Upper lobe of left lung (tissue), 6 donors: ENCODE data around the gene CDCA4. TPM values are rescaled to one million over a fixed set of nuclear protein-coding genes. Genes with fewer than 3 reads are reported as not detected.

ENCODE experiments used
- ATAC-seq, 2 donors: fragments of 200-7000 bp; cut with Tn5 transposase; one replicate each; pipeline ENCODE4 v1.9.1; 2022; ENCODE audit warnings: mild to moderate bottlenecking in 2 of 2, moderate library complexity in 2 of 2; ENCODE audit not compliant: low FRiP score in 2 of 2
- DNase-seq, 2 donors: peaks; one replicate each; pipeline ENCODE4 v3.0.0-alpha.2; 2019 to 2020
- H3K27ac ChIP-seq, 4 donors: fragments of 200-600 bp; sonication (generic); one replicate each; pipeline ENCODE4 v1.5.1; 2016 to 2019
- H3K27me3 ChIP-seq, 4 donors: fragments of 200-600 bp; sonication (generic); one replicate each; pipeline ENCODE4 v1.5.1; 2017 to 2019
- H3K36me3 ChIP-seq, 4 donors: fragments of 200-600 bp; sonication (generic); one replicate each; pipeline ENCODE4 v1.5.1; 2016 to 2019
- H3K4me1 ChIP-seq, 4 donors: fragments of 200-600 bp; sonication (generic); one replicate each; pipeline ENCODE4 v1.5.1; 2018 to 2019
- H3K4me3 ChIP-seq, 4 donors: fragments of 200-600 bp; sonication (generic); one replicate each; pipeline ENCODE4 v1.5.1; 2017 to 2019; ENCODE audit warnings: mild to moderate bottlenecking in 2 of 4, moderate library complexity in 1 of 4
- H3K9me3 ChIP-seq, 4 donors: fragments of 200-600 bp; sonication (generic); one replicate each; pipeline ENCODE4 v1.5.1; 2018 to 2019
- EP300 ChIP-seq, 4 donors: sonication (generic); formaldehyde crosslinking; IDR thresholded peaks; one replicate each; pipeline ENCODE4 v1.5.1; 2017; ENCODE audit warnings: antibody characterized with exemption in 4 of 4, control low read depth in 2 of 4
- POLR2A ChIP-seq, 4 donors: fragments of 450-650 bp; IDR thresholded peaks; one replicate each; pipeline ENCODE4 v1.5.1; 2016 to 2017; ENCODE audit warnings: antibody characterized with exemption in 4 of 4, mild to moderate bottlenecking in 2 of 4
- POLR2AphosphoS5 ChIP-seq, 2 donors: sonication (generic); formaldehyde crosslinking; IDR thresholded peaks; one replicate each; pipeline ENCODE4 v1.5.1; 2017; ENCODE audit warnings: antibody characterized with exemption in 2 of 2
- WGBS, 2 donors: methylation state at CpG; one replicate each; pipeline ENCODE4 v1.1.5; 2017 to 2018; 5-methylcytosine and 5-hydroxymethylcytosine counted together
- total RNA-seq, 6 donors: library from RNA; depleted of rRNA in 4 of 6; stranded (reverse); fragments of >200 nt in 4 of 6; gene quantifications; one replicate each; pipeline versions ENCODE4 v1.1.0 to v1.2.1, GENCODE V29; 2016 to 2021
- TF ChIP-seq, protein P1 (sequence below), 6 experiments: fragments of 450-650 bp in 4 of 6; fragments of 200-600 bp in 2 of 6; sonication (generic) in 2 of 6; IDR thresholded peaks; one replicate each; pipeline ENCODE4 v1.5.1; 2016 to 2019; ENCODE audit warnings: antibody characterized with exemption in 6 of 6
- donor health status: DM: no; HTN: no; CAD: no; lungs with moderate emphysema.
- donor health status: DM: no; HTN: yes; CAD: no; lungs with severe emphysema.

CDCA4 gene
- total RNA-seq, 6 donors from 2014 or later = 0.89 to 10.3 (median 6.6) TPM

DNA sequence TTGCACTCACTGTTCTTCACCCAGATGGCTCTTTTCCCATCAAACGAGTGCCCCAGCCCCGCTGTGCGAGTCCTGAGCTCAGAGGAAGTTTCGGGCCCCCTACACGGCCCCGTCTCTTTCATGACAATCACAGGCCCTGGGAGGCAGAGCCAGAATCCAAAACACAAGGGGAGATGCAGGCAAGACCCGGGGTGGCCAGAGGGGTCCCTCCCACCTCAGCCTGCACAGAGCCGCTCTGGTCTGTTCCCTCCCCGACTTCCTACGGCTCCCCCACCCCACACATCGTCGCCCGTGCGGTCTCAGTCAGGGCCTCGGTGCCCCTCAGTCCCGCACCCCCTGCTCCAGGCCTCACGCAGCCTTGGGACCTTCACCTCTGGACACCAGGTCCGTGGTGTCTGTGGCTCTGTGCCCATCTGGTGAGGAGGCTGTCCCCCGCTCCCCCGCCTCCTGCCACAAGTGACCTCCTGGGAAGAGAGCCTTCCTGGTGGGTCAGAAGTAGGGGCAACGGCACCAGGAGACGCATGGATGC is 35.5 kb upstream of the CDCA4 start:
- no peak for TF ChIP-seq POLR2A (IDR thresholded peaks at IDR 0.05)
- DNase-seq = peak in 1 of 2 donors; percentile 73

DNA sequence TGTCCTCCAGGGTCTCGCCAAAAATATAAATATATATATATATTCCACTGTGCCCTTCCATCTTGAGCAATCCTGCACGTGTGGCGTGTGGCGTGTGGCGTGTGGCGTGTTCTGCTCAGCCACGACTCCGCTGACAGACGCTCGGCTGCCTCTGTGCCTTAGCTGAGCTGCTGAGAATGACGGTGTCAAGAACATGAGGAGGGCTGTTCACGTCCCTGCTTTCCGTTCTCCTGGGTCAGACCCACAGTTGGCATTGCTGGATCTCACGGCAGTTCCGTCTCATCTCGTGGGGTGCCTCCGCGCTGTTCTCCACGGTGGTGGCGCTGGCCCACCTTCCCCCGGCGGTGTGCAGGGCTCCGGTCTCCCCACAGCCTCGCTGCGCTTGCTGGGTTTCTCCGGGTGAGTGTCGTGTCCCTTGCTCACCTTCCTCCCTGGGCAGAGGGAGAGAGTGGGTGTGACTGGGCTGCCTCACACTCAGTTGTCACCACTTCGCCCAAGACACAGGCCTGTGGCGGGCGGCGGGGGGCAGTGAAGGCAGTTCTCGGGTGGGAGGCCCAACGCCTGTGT is 34.9 kb upstream of the CDCA4 start:
- no peak for ATAC-seq
- TF ChIP-seq, protein P1, sequence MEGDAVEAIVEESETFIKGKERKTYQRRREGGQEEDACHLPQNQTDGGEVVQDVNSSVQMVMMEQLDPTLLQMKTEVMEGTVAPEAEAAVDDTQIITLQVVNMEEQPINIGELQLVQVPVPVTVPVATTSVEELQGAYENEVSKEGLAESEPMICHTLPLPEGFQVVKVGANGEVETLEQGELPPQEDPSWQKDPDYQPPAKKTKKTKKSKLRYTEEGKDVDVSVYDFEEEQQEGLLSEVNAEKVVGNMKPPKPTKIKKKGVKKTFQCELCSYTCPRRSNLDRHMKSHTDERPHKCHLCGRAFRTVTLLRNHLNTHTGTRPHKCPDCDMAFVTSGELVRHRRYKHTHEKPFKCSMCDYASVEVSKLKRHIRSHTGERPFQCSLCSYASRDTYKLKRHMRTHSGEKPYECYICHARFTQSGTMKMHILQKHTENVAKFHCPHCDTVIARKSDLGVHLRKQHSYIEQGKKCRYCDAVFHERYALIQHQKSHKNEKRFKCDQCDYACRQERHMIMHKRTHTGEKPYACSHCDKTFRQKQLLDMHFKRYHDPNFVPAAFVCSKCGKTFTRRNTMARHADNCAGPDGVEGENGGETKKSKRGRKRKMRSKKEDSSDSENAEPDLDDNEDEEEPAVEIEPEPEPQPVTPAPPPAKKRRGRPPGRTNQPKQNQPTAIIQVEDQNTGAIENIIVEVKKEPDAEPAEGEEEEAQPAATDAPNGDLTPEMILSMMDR (IDR thresholded peaks at IDR 0.05) = no peak
- no peak for TF ChIP-seq POLR2A (IDR thresholded peaks at IDR 0.05)
- TF ChIP-seq POLR2AphosphoS5 (IDR thresholded peaks at IDR 0.05) = no peak
- TF ChIP-seq EP300 (IDR thresholded peaks at IDR 0.05) = no peak

More for the DNA sequence above, 35.5 kb upstream of the CDCA4 start:
- no peaks in the 10 kb centered on the region for H3K27me3 ChIP-seq
- WGBS, 2 donors = 82 to 94% methylated on average over 18 to 22 of the region's 22 CpGs
- no peak overlapping the region for H3K4me3 ChIP-seq
- H3K36me3 ChIP-seq = peaks cover 0 to 12% (median 4%) of the 10 kb centered on the region in 4 donors
- no peak for ATAC-seq
- no peak overlapping the region for H3K27ac ChIP-seq
- no peaks in the 10 kb centered on the region for H3K9me3 ChIP-seq
- peaks cover 27 to 32% (median 31%) of the 10 kb centered on the region in 4 donors for H3K4me1 ChIP-seq

DNA sequence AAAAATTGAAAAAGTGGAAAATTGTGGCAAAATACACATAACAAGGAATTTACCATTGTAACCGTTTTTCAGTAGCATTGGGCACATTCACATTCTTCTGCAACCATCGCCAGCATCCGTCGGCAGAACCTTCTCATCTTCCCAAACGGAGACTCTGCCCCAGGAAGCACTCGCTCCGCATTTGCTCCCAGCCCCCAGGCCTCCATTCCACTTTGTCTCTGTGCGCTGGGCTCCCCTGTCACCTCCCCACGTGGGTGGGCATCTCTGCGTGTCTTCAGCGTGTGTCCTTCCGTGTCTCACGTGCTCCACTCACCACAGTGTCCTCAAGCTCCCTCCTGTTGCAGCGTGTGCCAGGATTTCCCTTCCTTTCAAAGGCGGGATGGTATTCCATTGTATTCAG is 34.5 kb upstream of the CDCA4 start:
- no peak for DNase-seq
- Histone ChIP-seq H3K27ac (no peak overlapping the region), H3K9me3 (no peaks in the 10 kb centered on the region), H3K36me3 (peaks cover 0 to 19% (median 7%) of the 10 kb centered on the region in 4 donors), H3K4me1 (peaks cover 16 to 29% (median 24%) of the 10 kb centered on the region in 4 donors), H3K27me3 (no peaks in the 10 kb centered on the region), H3K4me3 (no peak overlapping the region)
- no peak for ATAC-seq
- WGBS, 2 donors = 76 to 87% methylated on average over 15 of the region's 15 CpGs
- TF ChIP-seq, protein P1 (IDR thresholded peaks at IDR 0.05) = no peak
- TF ChIP-seq POLR2AphosphoS5 (IDR thresholded peaks at IDR 0.05) = no peak
- TF ChIP-seq EP300 (IDR thresholded peaks at IDR 0.05) = no peak
- no peak for TF ChIP-seq POLR2A (IDR thresholded peaks at IDR 0.05)

More for the DNA sequence above, 34.9 kb upstream of the CDCA4 start:
- 87 to 92% methylated on average over 29 to 33 of the region's 33 CpGs for WGBS, 2 donors
- H3K4me1 ChIP-seq = peaks cover 21 to 29% (median 26%) of the 10 kb centered on the region in 4 donors
- no peaks in the 10 kb centered on the region for H3K27me3 ChIP-seq
- H3K9me3 ChIP-seq = no peaks in the 10 kb centered on the region
- DNase-seq = peak in 1 of 2 donors; percentile 70
- H3K4me3 ChIP-seq = no peak overlapping the region
- no peak overlapping the region for H3K27ac ChIP-seq
- peaks cover 0 to 14% (median 6%) of the 10 kb centered on the region in 4 donors for H3K36me3 ChIP-seq

DNA sequence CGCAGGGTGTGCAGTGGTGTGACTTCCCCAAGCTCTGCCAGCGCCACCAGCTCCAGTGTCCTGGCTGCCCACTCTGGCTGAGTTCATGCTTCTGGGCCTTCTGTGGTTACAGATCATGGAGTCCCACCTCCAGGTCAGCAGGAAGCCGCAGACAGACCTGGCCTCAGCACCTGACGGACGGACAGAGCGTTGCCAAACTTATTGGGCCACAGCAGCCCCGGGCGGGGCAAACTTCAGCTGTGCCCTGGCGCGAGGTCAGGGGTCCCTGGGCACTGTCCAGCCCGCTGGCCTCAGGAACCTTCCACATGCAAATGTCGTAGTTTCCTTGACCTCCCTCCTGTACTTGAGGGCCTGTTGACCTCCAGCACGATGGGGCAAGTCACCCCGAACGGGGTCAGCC is 33.1 kb upstream of the CDCA4 start:
- DNase-seq = peak in 1 of 2 donors; percentile 56
- no peak for ATAC-seq
- WGBS, 2 donors = 91% methylated on average over 11 to 15 of the region's 15 CpGs
- no peaks in the 10 kb centered on the region for H3K27me3 ChIP-seq
- peaks cover 5 to 17% (median 10%) of the 10 kb centered on the region in 4 donors for H3K4me1 ChIP-seq
- H3K36me3 ChIP-seq = peaks cover 0 to 22% (median 7%) of the 10 kb centered on the region in 4 donors
- no peaks in the 10 kb centered on the region for H3K9me3 ChIP-seq
- H3K4me3 ChIP-seq = no peak overlapping the region
- TF ChIP-seq EP300 (IDR thresholded peaks at IDR 0.05) = no peak
- TF ChIP-seq, protein P1 (IDR thresholded peaks at IDR 0.05) = no peak
- no peak for TF ChIP-seq POLR2AphosphoS5 (IDR thresholded peaks at IDR 0.05)
- no peak for TF ChIP-seq POLR2A (IDR thresholded peaks at IDR 0.05)
- no peak overlapping the region for H3K27ac ChIP-seq

DNA sequence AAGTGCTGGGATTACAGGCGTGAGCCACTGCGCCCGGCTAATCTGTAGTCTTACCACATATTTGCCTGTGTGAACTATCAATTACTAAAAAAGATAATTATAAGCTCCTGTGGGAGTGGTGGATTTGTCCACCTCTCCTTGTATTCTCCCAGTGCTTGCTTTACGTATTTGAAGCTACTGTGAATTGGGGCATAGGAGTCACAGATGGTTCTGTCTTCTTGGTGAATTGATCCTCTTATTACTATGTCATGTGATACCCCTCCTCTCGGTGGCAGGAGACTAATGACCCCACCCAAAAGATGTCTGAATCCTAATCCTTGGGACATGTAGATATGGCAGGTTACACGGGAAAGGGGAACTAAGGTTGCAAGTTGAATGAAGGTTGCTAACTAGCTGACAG is 32.5 kb upstream of the CDCA4 start:
- no peaks in the 10 kb centered on the region for H3K27me3 ChIP-seq
- H3K9me3 ChIP-seq = no peaks in the 10 kb centered on the region
- peaks cover 0 to 22% (median 7%) of the 10 kb centered on the region in 4 donors for H3K36me3 ChIP-seq
- H3K4me1 ChIP-seq = peaks cover 0 to 11% (median 4%) of the 10 kb centered on the region in 4 donors
- H3K27ac ChIP-seq = no peak overlapping the region
- ATAC-seq (no peak), DNase-seq (no peak)
- no peak overlapping the region for H3K4me3 ChIP-seq
- 86% methylated on average over 6 of the region's 6 CpGs for WGBS, 2 donors
- TF ChIP-seq, protein P1 (IDR thresholded peaks at IDR 0.05) = no peak
- TF ChIP-seq POLR2A (IDR thresholded peaks at IDR 0.05) (no peak), EP300 (IDR thresholded peaks at IDR 0.05) (no peak), POLR2AphosphoS5 (IDR thresholded peaks at IDR 0.05) (no peak)
